ENCODE measurements around the gene MAP2K5. TPM values are rescaled to one million over a fixed set of nuclear protein-coding genes. Genes with fewer than 3 reads are reported as not detected.

MAP2K5 gene
- total and polyA plus RNA-seq, 7 donors, result 11.3 to 19.4 (median 14.3) TPM

- Histone ChIP-seq H3K27me3 (no peaks in the 10 kb centered on the region), H3K4me3 (no peak overlapping the region), H3K27ac (no peak overlapping the region), H3K9me3 (no peaks in the 10 kb centered on the region), H3K36me3 (peaks cover 0 to 21% (median 3%) of the 10 kb centered on the region in 4 donors), H3K4me1 (peaks cover 0 to 11% (median 4%) of the 10 kb centered on the region in 4 donors)
- TF ChIP-seq EP300 (IDR thresholded peaks at IDR 0.05) (no peak), POLR2A (IDR thresholded peaks at IDR 0.05) (no peak), CTCF (IDR thresholded peaks at IDR 0.05) (no peak), POLR2AphosphoS5 (IDR thresholded peaks at IDR 0.05) (no peak)
- intact Hi-C loops (cut with DNase I), result loop anchor here (10.0 kb wide), 1 partner anchor 274 kb away; the partner anchor contains the start of genes AAGAB and IQCH
- WGBS, 2 donors, result 96 to 100% methylated on average over 3 of the region's 3 CpGs
- DNase-seq, result no peak
Measured at GRCh38 chr15:67528513-67528912, 14.0 kb upstream of the MAP2K5 start.

- Histone ChIP-seq H3K9me3 (no peaks in the 10 kb centered on the region), H3K4me1 (no peaks in the 10 kb centered on the region), H3K27ac (no peak overlapping the region), H3K27me3 (no peaks in the 10 kb centered on the region), H3K4me3 (no peak overlapping the region), H3K36me3 (peaks cover 0 to 21% (median 3%) of the 10 kb centered on the region in 4 donors)
- 69 to 79% methylated on average over 3 of the region's 3 CpGs for WGBS, 2 donors
- DNase-seq, result no peak
- TF ChIP-seq POLR2A (IDR thresholded peaks at IDR 0.05) (no peak), EP300 (IDR thresholded peaks at IDR 0.05) (no peak)
- intact Hi-C loops (cut with DNase I), result no loop called here
Measured at GRCh38 chr15:67531379-67531914, 11.1 kb upstream of the MAP2K5 start.

- WGBS, 2 donors, result 82 to 83% methylated on average over 1 of the region's 1 CpG
- H3K9me3 ChIP-seq, result no peaks in the 10 kb centered on the region
- no peaks in the 10 kb centered on the region for H3K27me3 ChIP-seq
- no peak for DNase-seq
- H3K27ac ChIP-seq, result no peak overlapping the region
- H3K4me1 ChIP-seq, result no peaks in the 10 kb centered on the region
- H3K36me3 ChIP-seq, result no peaks in the 10 kb centered on the region
- intact Hi-C loops (cut with DNase I), result no loop called here
- H3K4me3 ChIP-seq, result no peak overlapping the region
- TF ChIP-seq CTCF (IDR thresholded peaks at IDR 0.05) (no peak), POLR2A (IDR thresholded peaks at IDR 0.05) (no peak), POLR2AphosphoS5 (IDR thresholded peaks at IDR 0.05) (no peak), EP300 (IDR thresholded peaks at IDR 0.05) (no peak)
Measured at GRCh38 chr15:67533873-67534272, 8.6 kb upstream of the MAP2K5 start.

GRCh38 chr15:67534360-67534759 is 8.1 kb upstream of the MAP2K5 start:
- intact Hi-C loops (cut with DNase I), result no loop called here
- no peak for DNase-seq
- no peaks in the 10 kb centered on the region for H3K9me3 ChIP-seq
- no peaks in the 10 kb centered on the region for H3K27me3 ChIP-seq
- no peak for TF ChIP-seq POLR2AphosphoS5 (IDR thresholded peaks at IDR 0.05)
- no peak for TF ChIP-seq CTCF (IDR thresholded peaks at IDR 0.05)
- no peak for TF ChIP-seq EP300 (IDR thresholded peaks at IDR 0.05)
- TF ChIP-seq POLR2A (IDR thresholded peaks at IDR 0.05), result no peak
- no peaks in the 10 kb centered on the region for H3K4me1 ChIP-seq
- 87 to 94% methylated on average over 1 of the region's 1 CpG for WGBS, 2 donors
- H3K27ac ChIP-seq, result no peak overlapping the region
- no peak overlapping the region for H3K4me3 ChIP-seq
- H3K36me3 ChIP-seq, result no peaks in the 10 kb centered on the region

- H3K27ac ChIP-seq, result no peak overlapping the region
- peaks cover 0 to 5% (median 0%) of the 10 kb centered on the region in 4 donors for H3K4me1 ChIP-seq
- no peak for TF ChIP-seq CTCF (IDR thresholded peaks at IDR 0.05)
- TF ChIP-seq POLR2AphosphoS5 (IDR thresholded peaks at IDR 0.05), result no peak
- no peak for TF ChIP-seq EP300 (IDR thresholded peaks at IDR 0.05)
- no peak for TF ChIP-seq POLR2A (IDR thresholded peaks at IDR 0.05)
- no peak overlapping the region for H3K4me3 ChIP-seq
- intact Hi-C loops (cut with DNase I), result no loop called here
- no peaks in the 10 kb centered on the region for H3K27me3 ChIP-seq
- DNase-seq, result no peak
- H3K9me3 ChIP-seq, result no peaks in the 10 kb centered on the region
- no peaks in the 10 kb centered on the region for H3K36me3 ChIP-seq
- 96 to 99% methylated on average over 1 of the region's 1 CpG for WGBS, 2 donors
Measured at GRCh38 chr15:67537771-67538170, 4.7 kb upstream of the MAP2K5 start.
